Cardiac septum (tissue), 1 donor: ENCODE data around the gene RCL1. TPM values are rescaled to one million over a fixed set of nuclear protein-coding genes. Genes with fewer than 3 reads are reported as not detected.
A peak's percentile ranks its signal among the peaks of the same experiment; 100 is the strongest.
"Not testable (repeated sequence)": the region's sequence is repeated elsewhere in the genome, so short reads cannot be mapped to it uniquely, and the experiment has no call there.

Experiments used
- DNase-seq: peaks from one replicate; pipeline ENCODE4 v3.0.0-alpha.2; 2020; ENCODE audit warnings: low spot score
- intact Hi-C: fragments of 100-400 bp; cut with DNase I; formaldehyde crosslinking; loops from one replicate; pipeline ENCODE4 v1.14.0; 2022
- total RNA-seq: library from RNA; stranded (reverse); fragmentation: NEBNext Ultra II Directional; extraction: Animal tissue kit (Norgen Biotek cat#: 25700); gene quantifications from one replicate; pipeline ENCODE4 v1.2.1, GENCODE V29; 2021
- donor health status: DM: no; HTN: no; CAD: no.

Gene RCL1
- total RNA-seq, 1 donor from 2014 or later: 8.5 TPM

- DNase-seq: no peak
- intact Hi-C loops: no loop called here
Observed at GRCh38 chr9:4861736-4862451, 69.2 kb downstream of the RCL1 start.

- DNase-seq: no peak
- intact Hi-C loops: no loop called here
Observed at GRCh38 chr9:4862506-4863250, 69.9 kb downstream of the RCL1 start.

GRCh38 chr9:4864234-4864661, 71.5 kb downstream of the RCL1 start:
- DNase-seq: no peak
- intact Hi-C loops: no loop called here

GRCh38 chr9:4864698-4865097, 72.0 kb downstream of the RCL1 start:
- intact Hi-C loops: no loop called here
- no peak for DNase-seq

GRCh38 chr9:4865681-4866080, 72.9 kb downstream of the RCL1 start:
- DNase-seq: no peak
- intact Hi-C loops: no loop called here

GRCh38 chr9:4866239-4866969, 73.7 kb downstream of the RCL1 start:
- intact Hi-C loops: no loop called here
- no peak for DNase-seq

GRCh38 chr9:4873066-4873465, 80.3 kb downstream of the RCL1 start:
- no peak for DNase-seq
- intact Hi-C loops: no loop called here

GRCh38 chr9:4875559-4875958, 82.8 kb downstream of the RCL1 start:
- intact Hi-C loops: no loop called here
- DNase-seq: no peak

GRCh38 chr9:4879115-4879558, 86.4 kb downstream of the RCL1 start:
- intact Hi-C loops: no loop called here
- no peak for DNase-seq

GRCh38 chr9:4883326-4883873, 90.7 kb downstream of the RCL1 start:
- no peak for DNase-seq

GRCh38 chr9:4886698-4887097, 94.0 kb downstream of the RCL1 start:
- no peak for DNase-seq
- intact Hi-C loops: no loop called here

More at GRCh38 chr9:4883326-4883873, 90.7 kb downstream of the RCL1 start:
- intact Hi-C loops: no loop called here

- intact Hi-C loops: no loop called here
- DNase-seq: no peak
Observed at GRCh38 chr9:4887556-4887955, 94.8 kb downstream of the RCL1 start.

- intact Hi-C loops: no loop called here
- DNase-seq: no peak
Observed at GRCh38 chr9:4890242-4890641, 97.5 kb downstream of the RCL1 start.

GRCh38 chr9:4890929-4891328, 98.2 kb downstream of the RCL1 start:
- DNase-seq: no peak
- intact Hi-C loops: no loop called here

GRCh38 chr9:4891674-4892073, 98.9 kb downstream of the RCL1 start:
- no peak for DNase-seq
- intact Hi-C loops: no loop called here

- DNase-seq: no peak
- intact Hi-C loops: no loop called here
Observed at GRCh38 chr9:4892501-4893194, 99.9 kb downstream of the RCL1 start.

- DNase-seq: no peak
- intact Hi-C loops: no loop called here
Observed at GRCh38 chr9:4894076-4894475, 101.3 kb downstream of the RCL1 start.

- DNase-seq, intact Hi-C loops: not testable (repeated sequence)
Observed at GRCh38 chr9:4899853-4900252, 107.1 kb downstream of the RCL1 start.

GRCh38 chr9:4901401-4902134, 108.8 kb downstream of the RCL1 start:
- intact Hi-C loops: not testable (repeated sequence)
- peak; percentile 79 for DNase-seq
